Bronchial epithelial cell (primary cell): ENCODE measurements around the gene OR9K2. TPM values are rescaled to one million over a fixed set of nuclear protein-coding genes. Genes with fewer than 3 reads are reported as not detected.
A peak's percentile ranks its signal among the peaks of the same experiment; 100 is the strongest.
"Not testable (repeated sequence)": the region's sequence is repeated elsewhere in the genome, so short reads cannot be mapped to it uniquely, and the experiment has no call there.

Experiments
- DNase-seq: peaks from one replicate; pipeline ENCODE4 v3.0.0-alpha.2; 2010; ENCODE audit warnings: low read depth
- FAIRE-seq: peaks from 2 replicates; lab custom pipeline; 2011; peaks lifted over from hg19 to GRCh38; lab: Jason Lieb, UNC
- H3K27me3 ChIP-seq: 2 replicates; pipeline ENCODE4 v1.5.1; 2011; ENCODE audit warnings: low read length; ENCODE audit not compliant: control insufficient read depth, insufficient read depth
- H3K36me3 ChIP-seq: 2 replicates; pipeline ENCODE4 v1.5.1; 2011; ENCODE audit warnings: low read length; ENCODE audit not compliant: control insufficient read depth, insufficient read depth
- H3K4me3 ChIP-seq: 2 replicates; pipeline ENCODE4 v1.5.1; 2011; ENCODE audit warnings: mild to moderate bottlenecking, low read depth, low read length, control low read depth
- total RNA-seq: library from RNA; depleted of rRNA; stranded (reverse); fragments of >200 nt; gene quantifications from 2 replicates; pipeline ENCODE4 v1.2.1, GENCODE V29; 2014
- TF ChIP-seq, protein P1 (sequence below): IDR thresholded peaks from 2 replicates; pipeline ENCODE4 v1.5.1; 2011; ENCODE audit warnings: mild to moderate bottlenecking, moderate library complexity, low read length, control low read depth, inconsistent platforms; ENCODE audit not compliant: insufficient read depth, severe bottlenecking

The OR9K2 gene
- total RNA-seq, 1 donor from 2014 or later, result not detected

DNA sequence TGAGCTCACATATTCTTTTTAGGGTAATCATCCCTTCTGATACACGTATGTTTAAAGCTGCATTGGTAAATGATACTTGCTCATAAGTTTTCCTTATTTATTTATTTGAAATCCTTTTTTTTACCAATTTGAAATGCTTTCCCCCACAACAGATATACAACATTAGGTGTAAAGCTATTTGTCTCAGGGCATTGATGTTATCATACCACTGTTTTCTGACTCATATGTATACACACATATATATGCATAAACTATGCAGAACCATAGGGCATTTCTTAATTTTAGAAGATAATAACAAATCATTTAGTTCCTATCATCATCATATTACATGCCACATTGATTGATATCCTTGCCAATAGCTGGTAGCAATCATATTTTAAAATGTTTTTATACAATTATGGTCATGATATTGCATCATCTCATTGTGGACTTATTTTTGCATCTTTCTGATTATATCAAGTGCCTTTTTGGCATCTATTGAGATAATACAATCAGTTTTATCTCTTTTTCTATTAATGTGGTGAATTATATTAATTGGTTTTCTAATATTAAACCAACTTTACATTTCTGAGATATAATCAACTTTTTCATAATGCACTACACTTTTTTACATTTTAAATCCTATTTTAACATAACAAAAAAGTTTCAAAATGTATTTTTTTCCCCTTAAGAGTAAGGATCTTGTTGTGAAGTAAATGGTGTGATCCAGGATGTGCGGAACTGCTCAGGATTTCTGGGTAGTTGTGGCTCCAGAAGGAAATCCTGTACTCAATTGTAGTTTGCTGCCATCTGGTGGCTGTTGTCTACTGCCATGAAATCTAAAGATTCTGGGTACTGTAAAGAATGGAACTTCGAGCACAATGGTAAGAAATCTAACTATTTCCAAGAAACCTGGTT lies 16.7 kb downstream of the OR9K2 start:
- Histone ChIP-seq H3K36me3 (no peaks in the 10 kb centered on the region), H3K27me3 (no peaks in the 10 kb centered on the region), H3K4me3 (no peak overlapping the region)
- FAIRE-seq (no peak), DNase-seq (peak; percentile 51)
- TF ChIP-seq, protein P1, sequence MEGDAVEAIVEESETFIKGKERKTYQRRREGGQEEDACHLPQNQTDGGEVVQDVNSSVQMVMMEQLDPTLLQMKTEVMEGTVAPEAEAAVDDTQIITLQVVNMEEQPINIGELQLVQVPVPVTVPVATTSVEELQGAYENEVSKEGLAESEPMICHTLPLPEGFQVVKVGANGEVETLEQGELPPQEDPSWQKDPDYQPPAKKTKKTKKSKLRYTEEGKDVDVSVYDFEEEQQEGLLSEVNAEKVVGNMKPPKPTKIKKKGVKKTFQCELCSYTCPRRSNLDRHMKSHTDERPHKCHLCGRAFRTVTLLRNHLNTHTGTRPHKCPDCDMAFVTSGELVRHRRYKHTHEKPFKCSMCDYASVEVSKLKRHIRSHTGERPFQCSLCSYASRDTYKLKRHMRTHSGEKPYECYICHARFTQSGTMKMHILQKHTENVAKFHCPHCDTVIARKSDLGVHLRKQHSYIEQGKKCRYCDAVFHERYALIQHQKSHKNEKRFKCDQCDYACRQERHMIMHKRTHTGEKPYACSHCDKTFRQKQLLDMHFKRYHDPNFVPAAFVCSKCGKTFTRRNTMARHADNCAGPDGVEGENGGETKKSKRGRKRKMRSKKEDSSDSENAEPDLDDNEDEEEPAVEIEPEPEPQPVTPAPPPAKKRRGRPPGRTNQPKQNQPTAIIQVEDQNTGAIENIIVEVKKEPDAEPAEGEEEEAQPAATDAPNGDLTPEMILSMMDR, result peak; percentile 66

DNA sequence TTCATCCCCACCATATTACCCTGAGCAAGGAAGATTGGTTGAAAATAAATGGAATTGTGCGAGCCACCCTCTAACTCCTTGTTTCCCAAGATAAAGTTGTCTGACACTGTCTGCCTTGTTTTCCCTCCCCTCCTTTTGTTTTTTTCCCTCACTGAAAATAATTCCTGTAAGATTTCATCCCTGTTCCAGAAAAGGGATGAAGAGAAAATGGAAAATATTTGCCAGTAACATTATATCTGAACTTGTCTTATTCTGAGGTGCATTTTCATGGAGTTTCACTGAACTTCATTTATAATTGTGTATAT lies 17.3 kb downstream of the OR9K2 start:
- FAIRE-seq (no peak), DNase-seq (no peak)
- Histone ChIP-seq H3K27me3 (no peaks in the 10 kb centered on the region), H3K36me3 (no peaks in the 10 kb centered on the region), H3K4me3 (no peak overlapping the region)
- TF ChIP-seq, protein P1, result no peak

DNA sequence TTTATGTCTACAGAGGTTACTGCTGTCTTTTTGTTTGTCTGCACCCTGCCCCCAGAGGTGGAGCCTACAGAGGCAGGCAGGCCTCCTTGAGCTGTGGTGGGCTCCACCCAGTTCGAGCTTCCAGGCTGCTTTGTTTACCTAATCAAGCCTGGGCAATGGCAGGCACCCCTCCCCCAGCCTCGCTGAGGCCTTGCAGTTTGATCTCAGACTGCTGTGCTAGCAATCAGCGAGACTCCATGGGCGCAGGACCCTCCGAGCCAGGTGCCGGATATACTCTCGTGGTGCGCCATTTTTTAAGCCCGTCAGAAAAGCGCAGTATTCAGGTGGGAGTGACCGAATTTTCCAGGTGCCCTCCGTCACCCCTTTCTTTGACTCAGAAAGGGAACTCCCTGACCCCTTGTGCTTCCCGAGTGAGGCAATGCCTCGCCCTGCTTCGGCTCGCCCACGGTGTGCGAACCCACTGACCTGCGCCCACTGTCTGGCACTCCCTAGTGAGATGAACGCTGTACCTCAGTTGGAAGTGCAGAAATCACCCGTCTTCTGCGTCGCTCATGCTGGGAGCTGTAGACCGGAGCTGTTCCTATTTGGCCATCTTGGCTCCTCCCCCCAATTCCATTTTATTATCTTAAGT lies 40.9 kb downstream of the OR9K2 start:
- H3K27me3 ChIP-seq, H3K36me3 ChIP-seq, H3K4me3 ChIP-seq, FAIRE-seq, DNase-seq: not testable (repeated sequence)

DNA sequence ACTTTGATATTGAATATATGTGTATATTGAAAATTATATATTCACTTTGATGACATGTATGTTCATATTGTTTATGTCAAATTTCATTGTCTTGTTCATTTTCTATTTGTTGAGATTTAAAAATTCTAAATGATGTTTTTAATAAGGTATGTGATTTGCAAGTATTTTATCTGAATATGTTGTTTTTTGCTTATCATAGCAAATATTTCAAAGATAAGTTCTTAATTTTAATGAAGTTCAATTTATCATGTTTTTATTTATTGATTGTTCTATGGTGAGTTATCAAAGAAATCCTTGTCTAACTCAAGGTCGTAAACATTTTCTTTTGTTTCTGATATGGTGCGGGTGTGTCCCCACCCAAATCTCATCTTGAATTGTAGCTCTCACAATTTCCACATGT lies 45.2 kb downstream of the OR9K2 start:
- TF ChIP-seq, protein P1, result no peak
- FAIRE-seq, result no peak
- no peaks in the 10 kb centered on the region for H3K27me3 ChIP-seq
- H3K4me3 ChIP-seq, result no peak overlapping the region
- H3K36me3 ChIP-seq, result no peaks in the 10 kb centered on the region
- DNase-seq, result no peak

DNA sequence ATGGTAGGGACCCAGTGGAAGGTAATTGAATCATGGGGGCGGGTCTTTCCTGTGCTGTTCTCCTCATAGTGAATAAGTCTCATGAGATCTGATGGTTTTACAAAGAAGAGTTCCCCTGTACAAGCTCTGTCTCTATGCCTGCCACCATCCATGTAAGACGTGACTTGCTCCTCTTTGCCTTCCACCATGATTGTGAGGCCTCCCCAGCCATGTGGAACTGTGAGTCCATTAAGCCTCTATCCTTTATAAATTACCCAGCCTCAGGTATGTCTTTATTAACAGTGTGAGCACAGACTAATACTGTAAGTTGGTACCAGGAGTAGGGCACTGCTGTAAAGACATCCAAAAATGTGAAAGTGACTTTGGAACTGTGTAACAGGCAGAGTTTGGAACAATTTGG lies 45.6 kb downstream of the OR9K2 start:
- DNase-seq, FAIRE-seq, H3K36me3 ChIP-seq, H3K27me3 ChIP-seq, H3K4me3 ChIP-seq: not testable (repeated sequence)

DNA sequence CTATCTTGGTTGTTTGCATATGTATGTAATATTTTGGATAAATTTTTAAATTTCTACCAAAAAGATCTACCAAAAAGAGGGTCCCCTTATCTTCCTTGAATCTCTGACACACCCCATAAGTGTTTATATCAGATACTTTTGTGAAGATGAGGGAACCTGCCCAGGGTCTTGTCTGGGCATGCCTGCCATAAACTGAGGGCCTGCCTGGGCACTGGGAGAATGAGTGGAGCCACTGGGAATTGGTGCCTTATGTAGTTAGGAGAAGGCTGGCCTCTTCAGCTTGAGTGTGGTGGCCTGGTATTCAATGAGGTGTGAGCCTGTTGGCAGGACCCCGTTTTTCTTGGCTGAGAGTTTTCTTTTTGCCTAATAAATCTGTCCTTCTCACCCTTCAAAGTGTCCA lies 46.5 kb downstream of the OR9K2 start:
- FAIRE-seq, result no peak
- DNase-seq, result peak; percentile 65
- Histone ChIP-seq H3K27me3 (no peaks in the 10 kb centered on the region), H3K4me3 (no peak overlapping the region), H3K36me3 (no peaks in the 10 kb centered on the region)
- TF ChIP-seq, protein P1, result no peak
